Activated naive CD8-positive, alpha-beta T cell treated with anti-CD3 and anti-CD28 coated beads, Interleukin-2, amount 50 U/mL, for 16 hours (primary cell): Measurements from ENCODE around the gene MTAP.

Source experiments
- DNase-seq: peaks from one replicate; pipeline ENCODE4 v3.0.0-alpha.2; 2020; ENCODE audit warnings: low read depth, low spot score

The MTAP gene

DNA sequence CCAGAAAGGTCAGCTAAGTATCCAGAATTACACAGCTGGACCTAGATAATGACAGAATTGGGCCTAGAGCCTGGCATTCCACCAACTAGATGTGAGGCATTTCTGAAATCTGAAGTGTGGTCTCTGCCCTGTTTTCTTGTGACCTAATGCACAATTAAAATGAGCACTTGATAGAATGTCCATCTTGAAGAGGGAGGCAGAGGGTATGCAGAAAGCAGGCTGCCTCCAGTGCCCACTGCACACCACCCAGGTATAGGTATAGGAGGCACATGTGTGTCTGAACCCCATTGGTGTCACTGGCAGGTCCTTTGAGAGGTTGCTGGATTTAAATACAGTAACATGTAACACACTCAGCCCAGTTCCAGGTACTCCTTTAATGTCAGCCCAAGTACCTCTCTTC is 2.4 kb downstream of the MTAP start:
- DNase-seq = no peak

DNA sequence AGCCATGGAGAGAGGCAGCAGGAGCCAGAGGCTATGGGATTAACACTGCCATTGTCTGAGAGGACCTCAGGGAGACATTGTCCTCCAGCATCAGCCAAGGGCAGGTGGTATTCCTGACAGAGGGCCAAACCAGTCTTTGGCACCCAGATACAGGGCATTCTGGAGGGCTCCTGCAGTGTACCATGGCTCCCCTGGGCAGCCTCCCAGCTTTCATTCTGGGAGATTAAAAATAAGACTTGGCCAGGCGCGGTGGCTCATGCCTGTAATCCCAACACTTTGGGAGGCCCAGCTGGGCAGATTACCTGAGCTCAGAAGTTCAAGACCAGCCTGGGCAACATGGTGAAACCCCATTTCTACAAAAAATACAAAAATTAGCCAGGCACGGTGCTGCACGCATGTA is 4.2 kb downstream of the MTAP start:
- no peak for DNase-seq

DNA sequence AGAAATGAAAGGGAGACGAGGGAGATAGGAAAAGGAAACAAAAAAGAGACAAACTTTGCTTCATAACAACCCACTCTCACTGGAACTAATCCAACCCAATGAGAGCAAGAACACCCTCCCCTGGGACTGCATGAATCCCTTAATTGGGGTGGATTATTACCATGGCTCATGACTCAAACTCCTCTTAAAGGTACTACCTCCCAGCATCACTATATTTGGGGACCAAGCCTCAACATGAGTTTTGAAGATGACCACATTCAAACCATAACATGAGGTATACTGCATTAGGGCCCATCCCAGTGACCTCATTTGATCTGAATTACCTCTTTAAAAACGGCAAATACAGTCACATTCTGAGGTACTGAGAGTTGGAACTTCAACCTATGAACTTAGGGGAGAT is 8.0 kb downstream of the MTAP start:
- no peak for DNase-seq

DNA sequence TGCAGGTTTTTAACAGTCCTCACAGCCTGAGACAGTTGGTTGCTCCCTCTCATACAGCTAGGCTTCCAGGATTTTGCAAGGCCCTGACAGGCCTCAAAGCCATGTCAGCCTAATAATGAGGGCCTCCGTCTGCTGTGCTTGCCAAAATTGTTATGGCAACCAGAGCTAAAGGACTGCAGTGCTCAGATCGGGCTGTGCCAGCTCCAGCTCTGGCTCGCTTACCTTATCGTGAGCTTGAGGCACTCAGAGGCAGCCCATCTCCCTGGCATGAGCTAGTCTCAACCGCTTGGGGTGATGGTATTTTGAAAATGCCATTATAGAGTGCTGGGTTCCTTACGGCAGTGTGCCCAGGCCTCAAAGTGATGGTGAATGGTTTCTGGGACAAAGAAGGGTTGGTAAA is 8.4 kb downstream of the MTAP start:
- DNase-seq = no peak

DNA sequence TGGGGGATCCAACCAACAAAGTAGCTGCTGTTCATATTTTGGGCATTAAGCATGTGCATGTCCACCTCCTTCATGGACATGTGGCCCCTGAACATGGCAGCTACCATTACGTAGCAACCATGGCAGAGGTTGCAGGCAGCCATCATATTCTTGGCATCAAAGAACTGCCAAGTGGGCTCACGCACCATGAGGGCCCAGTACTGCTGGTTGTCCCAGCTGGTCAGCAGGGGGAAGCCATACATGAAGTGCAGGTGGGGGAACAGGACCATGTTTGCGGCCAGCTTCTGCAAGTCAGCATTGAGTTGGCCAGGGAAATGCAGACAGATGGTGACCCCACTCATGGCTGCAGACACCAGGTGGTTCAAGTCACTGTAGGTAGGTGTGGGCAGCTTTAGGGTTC is 9.5 kb downstream of the MTAP start:
- no peak for DNase-seq

DNA sequence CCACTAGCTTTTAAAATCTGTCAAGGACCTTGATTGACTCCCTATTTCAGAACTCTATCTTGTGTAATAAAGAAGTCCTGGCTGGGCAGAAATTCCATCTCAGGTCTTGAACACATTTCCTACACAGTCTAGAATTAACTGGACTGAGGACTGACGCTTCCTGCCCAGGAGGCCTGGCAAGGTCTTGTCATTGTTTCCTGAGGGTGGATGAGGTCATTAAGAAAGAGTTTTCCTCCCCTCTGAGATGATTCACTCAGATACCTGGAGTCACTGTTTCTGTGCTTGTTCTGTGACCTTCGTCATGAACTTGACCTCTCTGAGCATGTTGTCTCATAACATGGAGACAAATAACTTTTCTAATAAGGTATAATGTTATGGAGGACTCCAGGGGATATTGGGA is 10.0 kb downstream of the MTAP start:
- no peak for DNase-seq

DNA sequence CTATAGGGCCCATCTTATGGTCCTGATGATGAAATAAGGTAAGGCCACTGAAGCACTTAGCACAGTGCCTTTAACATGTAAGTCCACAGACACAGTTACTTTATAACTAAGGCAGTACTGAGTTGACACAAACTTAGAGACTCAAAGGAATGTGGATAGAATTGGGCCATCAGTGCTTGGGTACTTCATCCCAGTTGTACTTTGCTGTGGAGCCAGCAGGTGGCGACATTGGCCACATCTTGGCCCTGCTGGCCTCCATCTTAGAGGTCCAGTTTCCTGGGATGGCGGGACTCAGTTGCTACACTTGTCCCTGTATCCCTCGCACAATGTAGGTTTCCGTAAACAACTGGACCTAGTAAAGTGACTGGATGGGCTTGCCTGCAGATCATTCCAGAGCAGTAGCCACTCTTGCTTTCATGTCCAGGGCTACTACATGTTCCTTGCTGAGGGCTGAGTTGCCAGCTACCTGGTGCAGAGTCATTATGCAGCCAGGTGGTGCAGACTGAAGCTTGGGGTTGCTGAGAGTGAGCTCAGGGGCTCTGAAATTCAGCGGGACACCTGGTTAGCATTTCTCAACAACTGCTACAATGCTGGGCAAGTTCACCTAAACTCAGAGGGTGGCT is 10.6 kb downstream of the MTAP start:
- DNase-seq = no peak

DNA sequence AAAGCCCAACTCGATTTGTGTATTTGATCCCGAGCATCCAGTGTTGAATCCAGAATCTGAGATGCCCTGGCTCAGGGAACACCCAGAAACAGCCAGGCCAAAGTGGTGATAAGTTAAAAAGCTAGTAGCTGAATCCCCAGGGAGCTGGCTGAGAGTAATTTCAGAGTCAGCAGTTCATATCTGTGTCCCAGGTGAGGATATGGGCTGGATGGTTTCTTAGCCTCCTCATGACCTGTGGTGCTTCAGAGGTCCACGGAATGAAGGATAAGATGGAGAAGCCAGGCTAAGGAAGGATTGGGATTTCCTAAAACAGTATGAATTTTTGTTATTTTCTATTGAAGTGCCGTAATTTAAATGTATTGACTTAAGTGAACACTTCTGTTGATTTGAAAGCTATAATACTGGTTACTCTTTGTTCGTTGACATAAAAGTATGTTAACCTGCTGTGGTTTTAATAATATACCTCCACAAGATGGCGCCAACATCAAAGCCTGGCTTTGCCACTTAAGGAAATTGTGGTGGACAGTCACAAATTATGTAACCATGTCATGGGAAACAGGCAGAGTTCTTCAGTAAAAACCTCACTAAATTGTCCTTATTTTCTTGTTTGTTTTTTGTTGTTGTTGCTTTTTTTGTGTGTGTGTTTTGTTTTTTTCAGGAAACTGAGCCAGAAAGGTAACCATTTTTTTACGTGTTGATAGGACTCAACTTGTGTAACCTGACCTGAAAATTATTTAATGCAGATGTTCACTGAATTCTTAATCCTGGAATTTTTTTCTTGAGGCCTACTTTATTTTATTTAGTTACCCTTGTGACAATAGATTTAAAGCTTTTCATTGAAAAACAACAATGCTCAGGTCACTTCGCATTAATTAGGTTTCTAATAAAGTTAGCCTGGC is 11.4 kb downstream of the MTAP start:
- DNase-seq = peak; percentile 27

DNA sequence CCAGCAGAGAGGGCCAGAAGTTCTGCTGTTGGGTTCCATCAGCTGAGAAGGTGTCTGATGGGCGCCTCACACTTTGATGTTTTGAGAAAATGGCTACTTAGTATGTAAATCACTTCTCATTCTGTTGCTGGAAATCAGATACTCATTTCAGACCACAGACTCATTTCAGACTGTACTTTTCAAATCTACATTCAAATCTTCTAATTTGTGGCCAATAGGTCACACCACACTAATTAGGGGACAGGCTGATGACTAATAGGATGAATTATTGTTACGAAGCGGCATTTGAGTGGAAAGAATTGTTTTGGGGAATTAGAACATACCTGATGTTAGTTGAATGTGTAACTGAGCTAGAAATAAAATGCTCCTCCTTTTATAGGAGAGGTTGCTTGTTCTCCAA is 13.2 kb downstream of the MTAP start:
- DNase-seq = no peak

DNA sequence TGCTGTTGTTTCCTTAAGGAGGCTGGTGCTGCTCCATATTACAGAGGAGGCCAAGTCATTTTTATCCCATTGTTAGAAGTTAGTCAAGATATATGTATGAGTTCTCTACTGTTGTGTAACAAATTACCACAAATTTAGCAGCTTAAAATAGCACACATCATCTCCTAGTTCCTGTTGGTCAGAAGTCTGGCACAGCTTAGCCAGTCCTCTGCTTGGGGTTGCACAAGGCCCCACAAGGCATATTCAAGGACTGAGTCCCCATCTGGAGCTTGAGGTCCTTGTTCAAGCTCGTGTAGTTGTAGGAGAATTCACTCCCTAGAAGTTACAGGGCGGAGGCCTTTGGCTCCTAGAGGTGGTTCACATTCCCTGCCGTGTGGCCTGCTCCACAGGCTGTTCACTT is 14.7 kb downstream of the MTAP start:
- DNase-seq = no peak

DNA sequence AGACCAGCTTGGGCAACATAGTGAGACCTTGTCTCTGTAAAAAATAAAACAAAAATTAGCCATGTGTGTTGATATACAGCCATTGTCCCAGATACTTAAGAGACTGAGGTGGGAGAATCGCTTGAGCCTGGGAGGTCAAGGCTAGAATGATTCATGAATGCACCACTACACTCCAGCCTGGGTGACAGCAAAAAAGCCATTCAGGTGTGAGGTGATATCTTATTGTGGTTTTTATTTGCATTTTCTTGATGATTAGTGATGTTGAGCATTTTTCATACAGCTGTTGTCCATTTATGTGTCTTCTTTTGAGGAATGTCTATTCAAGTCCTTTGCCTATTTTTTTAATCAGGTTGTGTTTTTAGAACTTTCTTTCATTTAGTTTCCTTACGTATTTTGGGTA is 23.2 kb downstream of the MTAP start:
- DNase-seq = no peak

DNA sequence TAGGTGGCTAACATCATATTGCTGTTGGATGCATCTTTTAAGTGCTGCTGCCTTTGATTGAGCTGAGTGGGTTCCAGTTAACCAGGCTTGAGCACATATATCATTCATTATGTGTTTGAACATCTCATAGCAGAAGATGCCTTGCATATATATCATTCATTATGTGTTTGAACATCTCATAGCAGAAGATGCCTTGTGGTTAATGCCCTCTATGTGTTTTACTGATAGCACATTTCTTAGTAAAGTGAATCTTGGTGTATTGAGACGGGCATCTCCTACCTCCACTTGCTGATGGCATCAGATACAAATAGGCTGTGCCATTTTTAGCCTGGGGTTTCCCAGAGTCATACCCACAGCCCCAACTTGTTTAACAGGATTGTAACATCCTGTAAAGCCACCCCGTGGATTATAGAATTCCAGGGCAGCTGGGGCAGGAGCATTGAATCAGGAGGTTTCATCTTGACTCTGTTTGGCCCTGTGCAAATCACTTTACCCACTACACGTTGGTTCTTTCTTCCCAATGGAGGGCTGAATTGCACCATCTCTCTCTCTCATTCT is 26.5 kb downstream of the MTAP start:
- DNase-seq = no peak

DNA sequence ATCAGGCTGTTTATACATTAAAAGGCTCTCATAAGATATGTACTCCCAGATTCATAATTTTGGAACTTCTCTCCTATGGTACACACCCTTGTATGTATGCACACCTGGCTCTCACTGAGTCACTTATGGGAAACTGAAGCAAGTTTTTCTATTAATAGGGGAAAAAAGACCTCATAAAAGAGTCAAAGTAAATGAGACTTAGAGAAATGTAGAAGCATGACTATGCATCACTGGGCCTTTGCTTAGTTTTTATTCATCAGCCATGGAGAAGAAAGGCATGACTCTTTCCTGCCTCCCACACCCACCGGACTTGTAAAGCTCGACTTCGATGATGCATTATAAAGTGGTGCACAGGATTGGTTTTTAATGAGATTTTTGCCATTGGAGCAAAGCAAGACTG is 28.2 kb downstream of the MTAP start:
- no peak for DNase-seq

DNA sequence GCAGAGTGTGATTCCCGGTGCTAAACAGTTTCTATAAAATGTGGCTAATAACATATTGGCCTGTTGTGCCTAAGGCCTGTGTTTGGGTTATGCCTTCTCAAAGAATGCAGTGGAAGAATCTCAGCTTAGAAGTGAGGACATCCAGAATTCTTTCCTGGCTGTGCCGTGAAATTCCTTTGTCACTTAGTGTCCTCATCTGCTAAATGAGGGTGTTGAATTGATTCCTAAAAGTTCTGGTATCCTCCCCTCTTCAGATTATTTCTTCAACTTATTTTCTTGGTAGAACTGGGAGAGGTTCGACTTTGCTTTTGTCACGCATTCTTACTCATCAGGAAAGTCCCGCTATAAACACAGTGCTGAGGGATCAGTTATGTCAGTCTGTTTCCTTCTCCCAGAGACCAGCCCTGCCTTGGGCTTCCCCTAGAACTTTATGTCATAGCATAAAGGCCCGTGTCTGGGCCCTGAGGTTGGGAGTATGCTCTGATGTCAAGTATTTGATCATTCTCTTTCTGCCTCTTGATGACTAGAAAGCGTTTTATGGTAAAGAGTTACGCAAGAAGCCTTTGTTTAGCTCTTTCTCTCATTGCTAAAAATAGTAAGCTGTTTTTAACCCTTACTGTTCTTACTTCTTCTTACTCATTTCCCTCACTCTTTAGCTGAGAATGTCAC is 29.5 kb downstream of the MTAP start:
- no peak for DNase-seq

DNA sequence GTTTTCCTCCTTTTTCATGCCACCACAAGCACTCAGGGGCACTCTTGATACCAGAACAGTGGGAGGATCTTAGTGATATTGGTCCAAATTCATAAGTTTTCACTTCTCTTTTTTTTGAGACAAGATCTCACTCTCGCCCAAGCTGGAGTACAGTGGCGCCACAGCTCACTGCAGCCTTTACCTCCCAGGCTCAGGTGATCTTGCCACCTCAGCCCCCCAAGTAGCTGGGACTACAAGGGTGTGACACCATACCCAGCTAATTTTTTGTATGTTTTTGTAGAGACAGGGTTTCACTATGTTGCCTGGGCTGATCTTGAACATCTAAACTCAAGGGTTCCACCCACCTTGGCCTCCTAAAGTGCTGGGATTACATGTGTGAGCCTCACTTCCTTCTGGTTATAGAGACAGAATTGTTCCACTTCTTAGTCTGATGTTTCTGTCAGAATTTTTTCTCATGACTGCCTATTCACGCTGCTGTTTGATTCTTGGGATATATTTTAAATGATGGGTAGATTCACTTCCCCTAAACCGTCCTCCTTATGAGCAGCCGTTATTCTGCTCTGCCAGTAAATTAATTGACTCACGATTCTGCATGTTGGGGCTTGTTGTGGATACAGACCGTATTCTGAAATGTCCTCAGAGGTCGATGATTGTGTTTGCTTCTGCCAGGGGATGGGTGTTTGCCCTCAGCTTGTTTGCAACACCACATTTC is 30.8 kb downstream of the MTAP start:
- DNase-seq = no peak

DNA sequence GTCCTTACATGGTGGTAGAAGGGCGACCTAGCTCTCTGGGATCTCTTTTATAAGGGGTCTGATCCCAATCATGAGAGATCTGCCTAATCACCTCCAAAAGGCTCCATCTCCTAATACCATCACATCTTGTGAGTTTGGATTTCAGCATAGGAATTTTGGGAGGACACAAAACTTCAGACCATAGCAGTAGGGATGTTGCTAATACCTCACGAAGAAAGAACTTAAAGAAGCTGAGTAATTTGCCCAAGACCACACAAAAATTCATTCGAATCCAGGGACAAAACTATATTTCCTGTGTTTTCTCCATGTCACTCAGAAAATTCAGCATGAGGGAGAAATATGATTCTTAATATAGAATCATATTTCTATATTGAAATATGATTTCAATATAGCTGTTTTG is 32.7 kb downstream of the MTAP start:
- no peak for DNase-seq

DNA sequence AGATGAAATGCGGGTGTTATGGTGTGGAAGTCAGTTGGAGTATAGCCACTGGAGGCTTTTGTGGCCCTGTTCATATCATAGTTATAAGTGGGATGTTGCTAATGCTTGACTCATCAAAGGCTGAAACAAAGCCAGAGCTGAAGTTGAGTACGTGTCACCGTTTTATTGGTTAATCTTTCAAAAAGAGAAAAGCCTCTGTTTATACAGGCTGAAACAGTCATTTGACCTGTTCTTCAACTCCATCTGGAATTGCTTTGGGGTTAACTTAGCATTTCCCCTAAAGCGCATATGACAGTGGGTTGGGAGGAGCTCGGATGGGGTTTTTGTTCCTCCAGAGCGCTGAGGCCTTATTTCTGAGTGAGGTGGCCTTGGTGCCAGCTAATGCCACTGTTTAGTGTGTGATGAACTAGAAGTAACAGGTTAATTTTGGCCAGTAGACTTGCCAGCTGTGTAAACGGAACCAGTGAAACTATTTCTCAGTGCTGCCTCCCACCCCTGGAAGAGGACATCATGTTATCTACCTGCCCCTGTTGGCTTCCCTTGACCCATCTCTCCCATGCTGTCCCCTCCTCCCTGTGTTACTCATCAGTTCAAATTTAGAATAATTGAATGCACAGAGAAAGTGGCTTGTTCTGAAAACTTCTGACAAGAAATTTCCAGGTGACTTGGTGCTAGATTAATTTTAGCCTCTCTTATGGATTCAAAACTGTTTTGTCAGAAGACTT is 34.2 kb downstream of the MTAP start:
- DNase-seq = no peak

DNA sequence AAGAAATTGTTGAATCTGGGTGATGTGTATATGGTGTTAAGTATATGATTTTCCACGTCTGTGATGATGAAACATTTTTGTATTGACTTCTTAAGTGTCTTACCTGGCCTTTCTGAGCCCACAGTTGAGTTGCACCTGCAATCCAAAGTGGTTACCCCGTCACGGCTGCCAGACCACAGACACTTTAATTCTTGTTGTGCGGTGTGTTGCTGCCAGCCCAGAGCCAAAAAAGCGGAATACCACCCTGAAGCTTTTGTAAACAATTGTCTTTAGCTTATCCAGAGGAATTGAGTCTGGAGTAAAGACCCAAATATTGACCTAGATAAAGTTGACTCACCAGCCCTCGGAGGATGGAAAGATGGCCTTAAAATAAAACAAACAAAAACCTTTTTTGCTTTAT is 35.1 kb downstream of the MTAP start:
- DNase-seq = no peak

DNA sequence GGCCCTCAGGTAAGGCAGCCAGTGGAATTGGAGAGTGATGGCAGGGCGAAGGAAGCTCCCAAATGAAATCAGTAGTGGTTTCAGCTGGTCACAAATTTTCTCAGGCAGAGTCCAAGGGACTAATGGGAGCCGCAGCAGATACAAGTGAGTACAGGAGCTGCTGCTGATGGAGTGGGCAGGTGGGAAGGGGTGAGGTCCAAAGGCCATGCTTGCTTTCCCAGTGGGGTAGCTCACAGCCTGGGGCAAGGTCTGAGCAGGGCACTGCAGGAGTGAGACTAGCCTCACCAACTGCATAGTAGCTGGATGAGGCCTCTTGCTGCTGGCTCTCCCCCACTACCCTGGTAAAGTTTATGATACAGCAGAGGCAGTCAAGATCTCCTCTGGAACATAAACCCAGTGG is 38.2 kb downstream of the MTAP start:
- no peak for DNase-seq

DNA sequence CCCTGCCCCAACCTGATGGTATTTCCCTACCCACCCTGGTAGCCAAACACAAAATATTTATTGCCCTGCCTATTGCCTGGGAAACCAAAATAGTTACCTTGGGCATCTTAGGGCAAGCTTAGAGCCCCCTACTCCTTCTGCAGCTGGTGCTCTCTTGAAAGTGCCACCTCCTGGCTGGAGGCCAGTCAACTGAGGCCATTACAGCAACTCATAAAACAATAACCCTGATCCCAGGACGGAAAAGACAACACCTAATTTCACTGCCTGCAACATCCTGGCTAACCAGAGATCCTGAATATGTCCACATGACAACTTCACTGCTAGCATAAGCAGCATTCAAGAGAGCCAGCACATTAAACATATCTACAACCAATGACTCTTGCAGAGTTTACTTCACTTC is 38.7 kb downstream of the MTAP start:
- DNase-seq = no peak

DNA sequence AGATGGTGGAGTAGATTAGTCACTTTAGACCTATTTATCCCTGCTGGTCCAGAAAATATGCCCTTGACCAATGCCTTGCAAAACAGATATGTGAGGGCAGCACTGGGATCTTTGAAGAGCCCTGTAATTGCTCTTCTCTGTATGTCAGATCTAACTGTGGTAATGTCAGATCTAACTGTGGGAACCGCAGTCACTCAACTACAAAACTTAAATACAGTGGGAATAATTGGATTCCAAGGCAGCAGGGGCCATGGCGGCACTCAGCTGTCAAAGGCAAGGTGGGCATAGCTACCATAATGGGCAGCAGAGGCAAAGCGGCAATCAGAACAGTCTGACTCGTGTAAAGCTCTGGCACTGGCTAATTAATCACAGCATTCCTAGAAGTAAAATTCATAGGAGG is 46.2 kb downstream of the MTAP start:
- no peak for DNase-seq
